AG04450 (cell line): ENCODE results near the gene UNK. TPM values are rescaled to one million over a fixed set of nuclear protein-coding genes. Genes with fewer than 3 reads are reported as not detected.

ENCODE experiments used
- CTCF ChIA-PET: fragments of 300-600, 350-600 bp; formaldehyde crosslinking; extraction: SDS; loops from one replicate; lab custom pipeline; 2022; ENCODE audit warnings: antibody characterized with exemption, inconsistent platforms; lab: Charles Lee
- POLR2A ChIA-PET: fragments of 350-600 bp; formaldehyde crosslinking; extraction: SDS; loops from one replicate; lab custom pipeline; 2021; ENCODE audit warnings: antibody characterized with exemption, inconsistent platforms; lab: Yijun Ruan, JAX
- DNase-seq: peaks from one replicate; pipeline ENCODE4 v3.0.0-alpha.2; 2011; ENCODE audit warnings: low read depth, low spot score
- H3K27ac ChIP-seq: one replicate; pipeline ENCODE4 v1.5.1; 2012; ENCODE audit warnings: low read depth, low read length, control low read depth
- H3K27me3 ChIP-seq: one replicate; pipeline ENCODE4 v1.6.0; 2012; ENCODE audit warnings: low read length; ENCODE audit not compliant: control insufficient read depth, insufficient read depth
- H3K4me3 ChIP-seq: 2 replicates; pipeline ENCODE4 v1.5.1; 2011; ENCODE audit warnings: mild to moderate bottlenecking, low read depth, low read length, control low read depth
- H3K9me3 ChIP-seq: 2 replicates; pipeline ENCODE4 v1.5.1; 2012; ENCODE audit warnings: low read length; ENCODE audit not compliant: control insufficient read depth, insufficient read depth
- CTCF ChIP-seq: IDR thresholded peaks from 2 replicates; pipeline ENCODE4 v1.5.1; 2011; ENCODE audit warnings: low read depth, low read length, control low read depth, inconsistent platforms
- polyA plus RNA-seq: library from polyadenylated mRNA; depleted of rRNA; stranded (reverse); fragments of >200 nt; gene quantifications from 2 replicates; pipeline ENCODE4 v1.2.3, GENCODE V29; 2011

Gene UNK
- polyA plus RNA-seq, 1 experiment = 11.4 TPM

- no peak overlapping the region for H3K27ac ChIP-seq
- H3K4me3 ChIP-seq = no peak overlapping the region
- no peaks in the 10 kb centered on the region for H3K9me3 ChIP-seq
- CTCF ChIA-PET = interaction anchor here (1.1 to 2.8 kb wide), 9 partner anchors 9 to 121 kb away, joined by 3 to 38 read pairs (median 7); partner anchors contain the start of genes GALK1 and SMIM5
- H3K27me3 ChIP-seq = peaks cover 3% of the 10 kb centered on the region
- POLR2A ChIA-PET = interaction anchor here (1.2 to 2.3 kb wide), 4 partner anchors 10 to 25 kb away, joined by 3 to 18 read pairs (median 10); partner anchors contain the start of gene GALK1
- no peak for DNase-seq
- no peak for TF ChIP-seq CTCF
These were observed 30.0 kb upstream of the UNK start for GRCh38 chr17:75754378-75755204.

- no peak for TF ChIP-seq CTCF
- Histone ChIP-seq H3K9me3 (no peaks in the 10 kb centered on the region), H3K27ac (no peak overlapping the region), H3K4me3 (no peak overlapping the region), H3K27me3 (peaks cover 3% of the 10 kb centered on the region)
- no peak for DNase-seq
- POLR2A ChIA-PET = interaction anchor here (1.2 kb wide), 1 partner anchor 25 kb away, joined by 3 read pairs; a partner anchor contains a TSS
- CTCF ChIA-PET = interaction anchor here (2.0 kb wide), 1 partner anchor 10 kb away, joined by 9 read pairs; the partner anchor contains the start of gene GALK1
These were observed 29.3 kb upstream of the UNK start for GRCh38 chr17:75755205-75755901.

GRCh38 chr17:75755990-75756389 is 28.6 kb upstream of the UNK start:
- ChIA-PET POLR2A (interaction anchor here (0.9 to 1.2 kb wide), 2 partner anchors 24 kb away, joined by 3 read pairs; a partner anchor contains a TSS), CTCF (interaction anchor here (2.0 kb wide), 1 partner anchor 9 kb away, joined by 9 read pairs; the partner anchor contains the start of gene GALK1)
- DNase-seq = no peak
- TF ChIP-seq CTCF = no peak
- no peaks in the 10 kb centered on the region for H3K9me3 ChIP-seq
- peaks cover 3% of the 10 kb centered on the region for H3K27me3 ChIP-seq
- H3K27ac ChIP-seq = no peak overlapping the region
- no peak overlapping the region for H3K4me3 ChIP-seq

GRCh38 chr17:75756451-75757085 is 28.0 kb upstream of the UNK start:
- H3K9me3 ChIP-seq = no peaks in the 10 kb centered on the region
- H3K27ac ChIP-seq = no peak overlapping the region
- H3K4me3 ChIP-seq = no peak overlapping the region
- POLR2A ChIA-PET = interaction anchor here (0.9 kb wide), 1 partner anchor 23 kb away, joined by 3 read pairs; a partner anchor contains a TSS
- H3K27me3 ChIP-seq = peaks cover 3% of the 10 kb centered on the region
- DNase-seq = no peak
- CTCF ChIA-PET = interaction anchor here (2.0 kb wide), 1 partner anchor 8 kb away, joined by 9 read pairs; the partner anchor contains the start of gene GALK1
- TF ChIP-seq CTCF = no peak
